ENCODE results near the gene DHX30.

DNA sequence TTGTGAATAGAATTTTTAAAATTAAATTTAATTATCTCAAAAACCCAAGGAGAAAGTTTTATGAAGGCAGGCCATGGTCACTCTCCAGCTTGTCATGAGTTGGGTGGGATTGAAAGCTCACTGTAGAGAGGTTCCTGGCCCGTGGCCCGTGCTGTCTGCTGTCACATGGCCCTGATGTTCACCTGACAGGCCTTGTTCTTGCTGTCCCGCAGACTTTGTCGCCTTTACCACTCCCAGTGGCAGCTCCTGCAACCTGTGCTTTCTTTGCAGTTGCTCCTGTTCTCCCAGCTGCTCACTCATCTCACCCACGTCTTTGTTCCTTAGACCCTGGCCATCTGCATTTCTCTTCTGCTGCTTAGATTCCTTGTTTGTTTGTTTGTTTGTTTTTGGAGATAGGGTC, 35.6 kb downstream of the DHX30 start:
- TF ChIP-seq, protein P1, sequence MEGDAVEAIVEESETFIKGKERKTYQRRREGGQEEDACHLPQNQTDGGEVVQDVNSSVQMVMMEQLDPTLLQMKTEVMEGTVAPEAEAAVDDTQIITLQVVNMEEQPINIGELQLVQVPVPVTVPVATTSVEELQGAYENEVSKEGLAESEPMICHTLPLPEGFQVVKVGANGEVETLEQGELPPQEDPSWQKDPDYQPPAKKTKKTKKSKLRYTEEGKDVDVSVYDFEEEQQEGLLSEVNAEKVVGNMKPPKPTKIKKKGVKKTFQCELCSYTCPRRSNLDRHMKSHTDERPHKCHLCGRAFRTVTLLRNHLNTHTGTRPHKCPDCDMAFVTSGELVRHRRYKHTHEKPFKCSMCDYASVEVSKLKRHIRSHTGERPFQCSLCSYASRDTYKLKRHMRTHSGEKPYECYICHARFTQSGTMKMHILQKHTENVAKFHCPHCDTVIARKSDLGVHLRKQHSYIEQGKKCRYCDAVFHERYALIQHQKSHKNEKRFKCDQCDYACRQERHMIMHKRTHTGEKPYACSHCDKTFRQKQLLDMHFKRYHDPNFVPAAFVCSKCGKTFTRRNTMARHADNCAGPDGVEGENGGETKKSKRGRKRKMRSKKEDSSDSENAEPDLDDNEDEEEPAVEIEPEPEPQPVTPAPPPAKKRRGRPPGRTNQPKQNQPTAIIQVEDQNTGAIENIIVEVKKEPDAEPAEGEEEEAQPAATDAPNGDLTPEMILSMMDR (IDR thresholded peaks at IDR 0.05): no peak
- TF ChIP-seq POLR2AphosphoS5 (IDR thresholded peaks at IDR 0.05): no peak
